Inflammatory macrophage (primary cell): ENCODE results near the gene OR4N2.
"Not testable (repeated sequence)": the region's sequence is repeated elsewhere in the genome, so short reads cannot be mapped to it uniquely, and the experiment has no call there.

Experiments used
- DNase-seq, 2 donors: peaks; one replicate each; pipeline ENCODE4 v3.0.0-alpha.2; 2020 to 2022
- total RNA-seq, 18 experiments: gene quantifications; one replicate each; lab custom pipeline; 2026; ENCODE audit warnings: mixed read lengths in 6 of 18, inconsistent platforms in 2 of 18; lab: John Stamatoyannopoulos, UW

Gene OR4N2, protein sequence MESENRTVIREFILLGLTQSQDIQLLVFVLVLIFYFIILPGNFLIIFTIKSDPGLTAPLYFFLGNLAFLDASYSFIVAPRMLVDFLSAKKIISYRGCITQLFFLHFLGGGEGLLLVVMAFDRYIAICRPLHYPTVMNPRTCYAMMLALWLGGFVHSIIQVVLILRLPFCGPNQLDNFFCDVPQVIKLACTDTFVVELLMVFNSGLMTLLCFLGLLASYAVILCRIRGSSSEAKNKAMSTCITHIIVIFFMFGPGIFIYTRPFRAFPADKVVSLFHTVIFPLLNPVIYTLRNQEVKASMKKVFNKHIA
- 0 to 0.16 (median 0) reads per million in 18 experiments for total RNA-seq

- DNase-seq: not testable (repeated sequence)
Observed at GRCh38 chr14:19803470-19803869, at the start of gene OR4N2. Gene OR4N2 (plus strand): TSS chr14:19803770. CDS start chr14:19827449, 23,679 bp downstream.

- DNase-seq: no peak
Observed at GRCh38 chr14:19754172-19754571, 49.4 kb upstream of the OR4N2 start.

DNA sequence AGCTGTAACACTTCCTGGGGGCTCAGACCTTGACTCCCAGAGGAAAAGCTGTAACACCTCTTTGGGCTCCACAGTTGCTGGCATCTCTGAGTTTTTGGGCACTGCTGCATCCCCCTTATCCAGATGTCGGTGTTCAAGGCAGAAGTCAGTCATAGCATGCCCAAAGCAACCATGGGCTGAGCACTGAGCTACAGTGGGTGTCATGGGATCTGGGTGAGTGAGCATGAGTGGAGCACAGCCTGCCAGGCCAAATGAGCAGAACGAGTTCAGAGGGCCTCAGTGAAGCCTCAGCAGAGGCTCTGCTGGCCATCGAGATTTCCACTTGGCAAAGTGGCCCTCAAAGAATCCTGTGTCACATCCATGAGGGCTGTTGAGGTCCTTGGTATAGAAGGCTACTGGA, 32.1 kb upstream of the OR4N2 start:
- not testable (repeated sequence) for DNase-seq

- peak; percentile 2 to 6 for DNase-seq
Observed at GRCh38 chr14:19771895-19772430, 31.6 kb upstream of the OR4N2 start.

DNA sequence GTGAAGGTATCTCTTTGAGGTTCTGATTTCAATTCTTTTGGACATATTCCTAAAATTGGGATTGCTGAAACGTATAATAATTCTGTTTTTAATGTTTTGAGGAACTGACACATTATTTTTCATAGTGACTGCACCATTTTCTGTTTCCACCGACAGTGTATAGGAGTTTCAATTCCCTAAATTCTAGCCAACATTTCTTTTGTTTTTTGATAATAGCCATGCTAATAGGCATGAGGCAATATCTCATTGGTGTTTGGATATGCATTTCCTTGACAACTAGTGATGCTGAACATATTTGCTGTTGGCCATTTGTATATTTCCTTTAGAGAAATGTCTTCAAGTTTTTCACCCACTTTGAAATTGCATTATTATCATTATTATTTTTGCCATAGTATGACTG, 31.1 kb upstream of the OR4N2 start:
- DNase-seq: peak in 1 of 2 donors; percentile 5

GRCh38 chr14:19773204-19773603, 30.4 kb upstream of the OR4N2 start, which contains the start of gene OR4M1:
Gene OR4M1 (plus strand): TSS chr14:19773504. CDS start chr14:19780323, 6,819 bp downstream.
- not testable (repeated sequence) for DNase-seq

DNA sequence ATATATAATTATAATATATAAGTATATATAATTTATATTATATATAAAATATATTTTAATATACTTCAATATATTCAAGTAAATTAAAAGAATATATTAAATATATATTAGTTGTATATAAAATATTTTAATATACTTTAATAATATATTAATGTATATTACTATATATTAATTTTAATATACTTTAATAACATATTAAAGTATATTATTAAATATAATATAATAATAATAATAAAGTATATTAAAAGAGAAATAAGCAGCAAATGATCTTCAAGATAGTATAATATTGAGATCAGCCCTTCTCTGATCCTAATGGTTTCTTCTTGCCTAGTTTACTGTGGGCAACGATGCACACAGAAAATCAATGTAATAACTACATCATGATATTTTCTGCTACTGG, 28.0 kb upstream of the OR4N2 start:
- DNase-seq: no peak

DNA sequence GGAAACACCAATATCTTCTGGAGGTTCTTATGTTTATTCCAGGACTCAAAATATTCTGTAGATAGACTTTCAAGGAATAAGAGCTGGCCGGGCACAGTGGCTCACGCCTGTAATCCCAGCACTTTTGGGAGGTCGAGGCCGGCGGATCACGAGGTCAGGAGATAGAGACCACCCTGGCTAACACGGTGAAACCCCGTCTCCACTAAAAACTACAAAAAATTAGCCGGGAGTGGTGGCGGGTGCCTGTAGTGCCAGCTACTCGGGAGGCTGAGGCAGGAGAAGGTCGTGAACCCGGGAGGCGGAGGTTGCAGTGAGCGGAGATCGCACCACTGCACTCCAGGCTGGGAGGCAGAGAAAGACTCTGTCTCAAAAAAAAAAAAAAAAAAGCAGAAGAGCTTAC, 17.7 kb upstream of the OR4N2 start:
- not testable (repeated sequence) for DNase-seq

DNA sequence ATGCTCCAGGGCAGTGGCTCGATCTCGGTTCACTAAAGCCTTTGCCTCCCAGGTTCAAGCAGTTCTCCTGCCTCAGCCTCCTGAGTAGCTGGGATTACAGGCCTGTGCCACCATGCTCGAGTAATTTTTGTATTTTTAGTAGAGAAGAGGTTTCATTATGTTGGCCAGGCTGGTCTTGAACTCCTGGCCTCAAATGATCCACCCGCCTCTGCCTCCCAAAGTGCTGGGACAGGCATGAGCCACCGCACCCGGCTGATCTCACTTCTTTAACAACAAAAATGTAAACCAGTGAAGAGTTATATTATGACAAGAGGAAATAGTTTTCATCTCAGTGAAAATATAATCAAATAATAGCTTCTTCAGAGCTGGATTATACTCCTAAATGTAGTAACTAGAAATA, 16.3 kb upstream of the OR4N2 start:
- not testable (repeated sequence) for DNase-seq

DNA sequence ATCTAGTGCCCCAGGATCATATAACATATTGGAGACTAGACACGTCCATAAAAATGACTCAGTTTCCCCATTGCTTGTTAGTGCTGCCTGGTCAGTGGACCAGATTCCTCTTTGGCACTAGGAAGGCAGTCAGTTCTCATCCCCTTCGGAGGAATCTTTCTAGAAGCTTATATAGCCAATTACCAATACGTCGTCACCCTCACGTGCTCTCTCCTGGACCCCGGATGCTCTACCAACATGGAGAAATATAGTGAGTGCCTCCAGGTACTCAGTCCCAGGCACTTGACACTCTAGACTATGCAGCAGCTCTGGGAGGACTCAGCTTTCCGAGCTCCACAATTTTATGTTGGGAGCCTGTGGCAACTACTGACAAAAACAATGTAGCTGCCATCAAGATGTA, 15.4 kb upstream of the OR4N2 start:
- DNase-seq: not testable (repeated sequence)

DNA sequence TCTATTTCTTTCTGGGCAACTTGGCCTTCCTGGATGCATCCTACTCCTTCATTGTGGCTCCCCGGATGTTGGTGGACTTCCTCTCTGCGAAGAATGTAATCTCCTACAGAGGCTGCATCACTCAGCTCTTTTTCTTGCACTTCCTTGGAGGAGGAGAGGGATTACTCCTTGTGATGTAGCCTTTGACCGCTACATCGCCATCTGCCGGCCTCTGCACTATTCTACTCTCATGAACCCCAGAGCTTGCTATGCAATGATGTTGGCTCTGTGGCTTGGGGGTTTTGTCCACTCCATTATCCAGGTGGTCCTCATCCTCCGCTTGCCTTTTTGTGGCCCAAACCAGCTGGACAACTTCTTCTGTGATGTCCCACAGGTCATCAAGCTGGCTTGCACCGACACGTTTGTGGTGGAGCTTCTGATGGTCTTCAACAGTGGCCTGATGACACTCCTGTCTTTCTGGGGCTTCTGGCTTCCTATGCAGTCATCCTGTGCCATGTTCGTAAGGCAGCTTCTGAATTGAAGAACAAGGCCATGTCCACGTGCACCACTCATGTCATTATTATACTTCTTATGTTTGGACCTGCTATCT, 7.0 kb upstream of the OR4N2 start:
- not testable (repeated sequence) for DNase-seq

- DNase-seq: no peak
Observed at GRCh38 chr14:19799880-19800279, 3.7 kb upstream of the OR4N2 start.

GRCh38 chr14:19800282-19801117, 3.1 kb upstream of the OR4N2 start:
- DNase-seq: no peak

DNA sequence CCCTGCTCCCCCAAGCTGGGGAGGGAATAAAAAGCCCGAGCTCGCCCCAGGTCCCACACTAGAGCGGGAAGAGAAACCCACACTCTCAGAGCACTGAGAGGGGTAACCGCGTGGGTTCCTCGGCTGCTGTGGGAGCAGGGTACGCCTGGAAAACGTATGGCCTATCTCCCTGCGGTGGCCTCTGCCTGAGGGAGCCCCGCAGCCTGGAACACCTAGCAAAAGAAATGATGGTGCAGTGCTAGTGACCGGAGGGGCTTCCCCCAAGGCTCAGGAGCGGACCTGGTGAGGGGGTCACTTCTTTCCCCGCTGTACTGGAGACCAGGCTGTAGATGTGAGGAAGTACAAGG, 2.5 kb upstream of the OR4N2 start:
- no peak for DNase-seq

DNA sequence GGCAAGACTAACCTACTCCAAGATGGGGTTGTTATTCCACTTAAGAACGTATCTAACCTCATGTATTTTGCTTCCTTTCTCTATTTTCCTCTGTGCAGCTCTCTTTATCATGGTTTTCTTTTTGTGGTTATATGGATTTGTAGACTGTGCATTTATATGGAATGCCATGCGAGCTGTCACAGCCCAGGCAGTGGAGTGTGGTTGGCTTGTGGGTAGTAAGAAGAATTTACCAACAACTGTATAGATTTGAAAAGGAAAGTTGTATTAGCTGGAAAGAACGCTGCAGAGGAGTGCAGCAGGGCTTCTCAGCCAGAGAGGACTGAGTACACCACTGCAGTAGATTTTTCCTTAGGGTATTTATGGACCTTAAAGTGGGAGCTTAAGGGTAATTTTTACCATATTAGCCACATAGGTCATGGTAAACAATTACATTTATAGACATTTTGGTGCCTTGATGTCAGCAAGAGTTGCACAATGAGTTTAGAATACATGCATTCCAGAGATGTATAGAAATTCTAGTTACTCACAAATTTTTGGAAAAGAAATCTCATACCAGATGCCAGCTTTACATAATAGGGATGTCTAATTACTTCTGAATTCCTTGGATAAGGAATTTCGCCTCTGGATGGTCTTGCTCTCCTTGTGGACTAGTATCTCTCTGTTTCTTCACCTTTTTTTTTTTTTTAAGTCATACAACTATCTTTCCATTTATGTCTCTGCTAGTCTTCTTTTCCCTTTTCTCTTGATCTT, 9.8 kb downstream of the OR4N2 start:
- DNase-seq: not testable (repeated sequence)

DNA sequence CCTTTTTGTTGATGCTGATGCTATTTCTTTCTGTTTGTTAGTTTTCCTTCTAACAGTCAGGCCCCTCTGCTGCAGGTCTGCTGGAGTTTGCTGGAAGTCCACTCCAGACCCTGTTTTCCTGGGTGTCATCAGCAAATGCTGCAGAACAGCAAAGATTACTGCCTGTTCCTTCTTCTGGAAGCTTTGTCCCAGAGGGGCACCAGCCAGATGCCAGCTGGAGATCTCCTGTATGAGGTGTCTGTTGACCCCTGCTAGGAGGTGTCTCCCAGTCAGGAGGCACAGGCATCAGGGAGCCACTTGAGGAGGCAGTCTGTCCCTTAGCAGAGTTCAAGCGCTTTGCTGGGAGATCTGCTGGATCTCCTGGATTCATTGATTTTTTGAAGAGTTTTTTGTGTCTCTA, 16.3 kb downstream of the OR4N2 start:
- DNase-seq: not testable (repeated sequence)

DNA sequence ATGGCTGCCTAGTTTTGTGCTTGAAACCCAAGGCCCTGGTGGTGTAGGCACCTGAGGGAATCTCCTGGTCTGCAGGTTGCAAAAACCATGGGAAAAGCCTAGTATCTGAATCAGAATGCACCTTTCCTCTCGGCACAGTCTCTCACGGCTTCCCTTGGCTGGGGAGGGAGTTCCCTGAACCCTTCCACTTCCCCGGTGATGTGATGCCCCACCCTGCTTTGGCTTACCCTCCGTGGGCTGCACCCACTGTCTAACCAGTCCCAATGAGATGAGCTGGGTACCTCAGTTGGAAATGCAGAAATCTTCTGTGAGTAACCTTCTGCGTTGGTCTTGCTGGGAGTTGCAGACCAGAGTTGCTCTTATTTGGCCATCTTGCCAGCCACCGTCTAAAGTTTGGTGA, 17.4 kb downstream of the OR4N2 start:
- not testable (repeated sequence) for DNase-seq

- DNase-seq: no peak
Observed at GRCh38 chr14:19823178-19823577, 19.6 kb downstream of the OR4N2 start.

DNA sequence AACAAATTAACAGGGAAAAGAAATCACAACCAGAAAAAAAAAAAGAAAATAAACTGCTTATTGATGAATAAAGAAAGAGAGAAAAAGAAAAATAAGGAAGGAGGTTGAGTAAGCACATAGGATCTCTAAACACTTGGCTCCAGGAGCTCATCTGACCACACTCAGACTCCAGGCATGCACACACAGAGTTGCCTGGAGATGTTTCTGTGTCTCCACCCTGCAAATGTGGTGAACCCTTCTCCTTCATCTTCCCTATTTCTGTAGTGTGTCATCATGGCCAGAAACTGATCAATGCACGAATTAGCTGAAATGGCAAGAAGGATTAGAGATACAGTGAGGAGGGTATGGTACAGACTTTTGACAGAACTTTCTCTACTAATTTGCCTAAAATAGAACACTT, 20.2 kb downstream of the OR4N2 start:
- DNase-seq: no peak

- DNase-seq: not testable (repeated sequence)
Observed at GRCh38 chr14:19827626-19828244, 24.2 kb downstream of the OR4N2 start.

- no peak for DNase-seq
Observed at GRCh38 chr14:19828314-19828713, 24.7 kb downstream of the OR4N2 start.
